Karpas-422 (cell line): ENCODE data around the gene RABGAP1L. TPM values are rescaled to one million over a fixed set of nuclear protein-coding genes. Genes with fewer than 3 reads are reported as not detected.

Experiments used
- DNase-seq: peaks from one replicate; pipeline ENCODE4 v3.0.0-alpha.2; 2015
- H2AFZ ChIP-seq: fragments of 200-600 bp; sonication (generic); 2 replicates; pipeline ENCODE4 v1.6.1; 2014; ENCODE audit warnings: antibody characterized with exemption, low read length, mixed read lengths
- H3K27ac ChIP-seq: fragments of 200-600 bp; sonication (generic); 2 replicates; pipeline ENCODE4 v1.5.1; 2014; ENCODE audit warnings: mild to moderate bottlenecking, low read length, moderate library complexity
- H3K27me3 ChIP-seq: fragments of 200-600 bp; sonication (generic); 2 replicates; pipeline ENCODE4 v1.6.1; 2014; ENCODE audit warnings: low read length, mixed read lengths
- H3K36me3 ChIP-seq: fragments of 200-600 bp; sonication (generic); 2 replicates; pipeline ENCODE4 v1.6.1; 2014; ENCODE audit warnings: low read length, mixed read lengths; ENCODE audit not compliant: insufficient read depth
- H3K4me1 ChIP-seq: fragments of 200-600 bp; sonication (generic); 2 replicates; pipeline ENCODE4 v1.6.1; 2014; ENCODE audit warnings: mild to moderate bottlenecking, low read length, mixed read lengths
- H3K4me2 ChIP-seq: fragments of 200-600 bp; sonication (generic); 2 replicates; pipeline ENCODE4 v1.6.1; 2014; ENCODE audit warnings: low read length, low read depth, mild to moderate bottlenecking; ENCODE audit not compliant: poor library complexity, severe bottlenecking
- H3K4me3 ChIP-seq: fragments of 200-600 bp; sonication (generic); 2 replicates; pipeline ENCODE4 v1.5.1; 2014; ENCODE audit warnings: mild to moderate bottlenecking, antibody characterized with exemption, low read length, mixed read lengths
- H3K79me2 ChIP-seq: fragments of 200-600 bp; sonication (generic); 2 replicates; pipeline ENCODE4 v1.6.1; 2014; ENCODE audit warnings: mild to moderate bottlenecking, low read length, mixed read lengths
- H3K9ac ChIP-seq: fragments of 200-600 bp; sonication (generic); 2 replicates; pipeline ENCODE4 v1.6.0; 2014; ENCODE audit warnings: low read length
- H3K9me2 ChIP-seq: fragments of 200-600 bp; sonication (generic), shearing (Covaris generic); replicated peaks from 2 replicates; pipeline ENCODE4 v1.6.0; 2014; ENCODE audit warnings: mild to moderate bottlenecking, low read length, moderate library complexity; ENCODE audit not compliant: insufficient read depth
- H3K9me3 ChIP-seq: fragments of 300-700, 200-600 bp; sonication (generic); 2 replicates; pipeline ENCODE4 v1.6.1; 2014; ENCODE audit warnings: low read length, mixed read lengths
- H4K20me1 ChIP-seq: fragments of 200-600 bp; sonication (generic); 2 replicates; pipeline ENCODE4 v1.6.1; 2014; ENCODE audit warnings: mild to moderate bottlenecking, antibody characterized with exemption, low read length, low read depth; ENCODE audit not compliant: insufficient read depth
- total RNA-seq: library from RNA; depleted of rRNA; stranded (reverse); fragments of >200 nt; shearing (Covaris generic); gene quantifications from 2 replicates; pipeline ENCODE4 v1.2.3, GENCODE V29; 2014; ENCODE audit warnings: low replicate concordance

RABGAP1L gene
- total RNA-seq, 1 experiment from 2014 or later, result 28.9 TPM

DNA sequence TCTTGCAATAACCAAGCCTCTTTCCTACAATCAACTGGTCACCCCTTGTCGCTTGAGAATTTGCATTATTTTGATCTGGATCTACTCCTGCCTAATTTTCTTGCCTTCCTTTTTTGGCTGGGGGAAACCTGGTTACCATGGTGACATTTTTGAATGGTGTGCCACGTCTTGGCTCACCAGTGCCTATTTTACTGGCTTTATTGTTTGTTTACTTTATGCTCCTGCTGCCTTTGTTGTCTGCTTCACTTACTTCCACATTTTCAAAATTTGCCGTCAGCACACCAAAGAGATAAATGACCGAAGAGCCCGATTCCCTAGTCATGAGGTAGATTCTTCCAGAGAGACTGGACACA lies 289.2 kb downstream of the RABGAP1L start:
- Histone ChIP-seq H3K4me3 (no peak overlapping the region), H2AFZ (no peak overlapping the region), H3K9me2 (no peaks in the 10 kb centered on the region), H4K20me1 (no peaks in the 10 kb centered on the region), H3K27me3 (no peaks in the 10 kb centered on the region), H3K27ac (no peak overlapping the region), H3K9ac (no peak overlapping the region), H3K79me2 (no peaks in the 10 kb centered on the region), H3K9me3 (no peaks in the 10 kb centered on the region), H3K36me3 (no peaks in the 10 kb centered on the region), H3K4me1 (no peaks in the 10 kb centered on the region), H3K4me2 (no peak overlapping the region)
- DNase-seq, result no peak

DNA sequence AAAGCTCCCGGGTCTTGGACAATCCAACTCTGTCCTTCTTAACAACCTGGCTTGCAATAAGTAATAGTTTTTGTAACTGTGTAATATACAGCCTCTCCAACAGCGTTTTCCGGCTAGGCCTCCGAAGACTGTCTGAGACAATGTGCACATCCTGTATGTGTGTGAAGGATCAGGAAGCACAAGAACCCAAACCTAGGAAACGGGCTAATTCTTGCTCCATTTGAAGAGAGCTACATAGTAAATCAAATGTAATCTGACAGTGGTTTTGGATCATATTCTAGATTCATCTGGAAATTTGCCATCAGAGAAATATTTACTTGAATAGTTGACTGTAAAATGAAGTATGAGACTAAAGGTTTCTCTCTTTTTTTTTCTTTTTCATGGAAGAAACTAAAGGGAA lies 289.7 kb downstream of the RABGAP1L start:
- no peaks in the 10 kb centered on the region for H3K9me3 ChIP-seq
- no peak overlapping the region for H3K27ac ChIP-seq
- H3K27me3 ChIP-seq, result no peaks in the 10 kb centered on the region
- H3K4me2 ChIP-seq, result no peak overlapping the region
- no peaks in the 10 kb centered on the region for H4K20me1 ChIP-seq
- no peak overlapping the region for H3K9ac ChIP-seq
- H2AFZ ChIP-seq, result no peak overlapping the region
- no peaks in the 10 kb centered on the region for H3K36me3 ChIP-seq
- no peaks in the 10 kb centered on the region for H3K9me2 ChIP-seq
- no peak for DNase-seq
- H3K4me1 ChIP-seq, result no peaks in the 10 kb centered on the region
- no peaks in the 10 kb centered on the region for H3K79me2 ChIP-seq
- H3K4me3 ChIP-seq, result no peak overlapping the region

- H3K79me2 ChIP-seq, result no peaks in the 10 kb centered on the region
- no peaks in the 10 kb centered on the region for H4K20me1 ChIP-seq
- no peaks in the 10 kb centered on the region for H3K9me2 ChIP-seq
- no peak for DNase-seq
- H2AFZ ChIP-seq, result no peak overlapping the region
- no peaks in the 10 kb centered on the region for H3K36me3 ChIP-seq
- H3K9me3 ChIP-seq, result no peaks in the 10 kb centered on the region
- no peak overlapping the region for H3K4me2 ChIP-seq
- no peaks in the 10 kb centered on the region for H3K27me3 ChIP-seq
- no peak overlapping the region for H3K27ac ChIP-seq
- no peak overlapping the region for H3K9ac ChIP-seq
- no peak overlapping the region for H3K4me3 ChIP-seq
- no peaks in the 10 kb centered on the region for H3K4me1 ChIP-seq
These were observed 292.1 kb downstream of the RABGAP1L start for GRCh38 chr1:174451408-174451807.

GRCh38 chr1:174465855-174466254 lies 306.5 kb downstream of the RABGAP1L start:
- H4K20me1 ChIP-seq, result no peaks in the 10 kb centered on the region
- no peak for DNase-seq
- H3K4me3 ChIP-seq, result no peak overlapping the region
- no peaks in the 10 kb centered on the region for H3K9me2 ChIP-seq
- no peaks in the 10 kb centered on the region for H3K27me3 ChIP-seq
- H2AFZ ChIP-seq, result no peak overlapping the region
- H3K79me2 ChIP-seq, result no peaks in the 10 kb centered on the region
- no peaks in the 10 kb centered on the region for H3K4me1 ChIP-seq
- no peaks in the 10 kb centered on the region for H3K36me3 ChIP-seq
- H3K27ac ChIP-seq, result no peak overlapping the region
- H3K4me2 ChIP-seq, result no peak overlapping the region
- H3K9me3 ChIP-seq, result no peaks in the 10 kb centered on the region
- no peak overlapping the region for H3K9ac ChIP-seq

- H3K27me3 ChIP-seq, result no peaks in the 10 kb centered on the region
- no peaks in the 10 kb centered on the region for H3K4me1 ChIP-seq
- no peak overlapping the region for H3K9ac ChIP-seq
- no peak overlapping the region for H2AFZ ChIP-seq
- DNase-seq, result no peak
- no peak overlapping the region for H3K4me2 ChIP-seq
- no peak overlapping the region for H3K27ac ChIP-seq
- H4K20me1 ChIP-seq, result no peaks in the 10 kb centered on the region
- no peaks in the 10 kb centered on the region for H3K36me3 ChIP-seq
- no peaks in the 10 kb centered on the region for H3K9me2 ChIP-seq
- H3K4me3 ChIP-seq, result no peak overlapping the region
- no peaks in the 10 kb centered on the region for H3K79me2 ChIP-seq
- H3K9me3 ChIP-seq, result no peaks in the 10 kb centered on the region
These were observed 307.3 kb downstream of the RABGAP1L start for GRCh38 chr1:174466607-174467006.

- Histone ChIP-seq H3K9me3 (no peaks in the 10 kb centered on the region), H3K4me2 (no peak overlapping the region), H3K79me2 (no peaks in the 10 kb centered on the region), H3K9me2 (no peaks in the 10 kb centered on the region), H3K9ac (no peak overlapping the region), H3K4me1 (no peaks in the 10 kb centered on the region), H3K4me3 (no peak overlapping the region), H3K36me3 (no peaks in the 10 kb centered on the region), H2AFZ (no peak overlapping the region), H3K27ac (no peak overlapping the region), H3K27me3 (no peaks in the 10 kb centered on the region), H4K20me1 (no peaks in the 10 kb centered on the region)
- DNase-seq, result no peak
These were observed 309.7 kb downstream of the RABGAP1L start for GRCh38 chr1:174469052-174469451.

GRCh38 chr1:174469687-174470086 lies 310.4 kb downstream of the RABGAP1L start:
- Histone ChIP-seq H3K4me2 (no peak overlapping the region), H3K79me2 (no peaks in the 10 kb centered on the region), H3K27ac (no peak overlapping the region), H4K20me1 (no peaks in the 10 kb centered on the region), H3K9ac (no peak overlapping the region), H3K27me3 (no peaks in the 10 kb centered on the region), H3K9me3 (no peaks in the 10 kb centered on the region), H3K4me1 (no peaks in the 10 kb centered on the region), H2AFZ (no peak overlapping the region), H3K9me2 (no peaks in the 10 kb centered on the region), H3K4me3 (no peak overlapping the region), H3K36me3 (no peaks in the 10 kb centered on the region)
- DNase-seq, result no peak

DNA sequence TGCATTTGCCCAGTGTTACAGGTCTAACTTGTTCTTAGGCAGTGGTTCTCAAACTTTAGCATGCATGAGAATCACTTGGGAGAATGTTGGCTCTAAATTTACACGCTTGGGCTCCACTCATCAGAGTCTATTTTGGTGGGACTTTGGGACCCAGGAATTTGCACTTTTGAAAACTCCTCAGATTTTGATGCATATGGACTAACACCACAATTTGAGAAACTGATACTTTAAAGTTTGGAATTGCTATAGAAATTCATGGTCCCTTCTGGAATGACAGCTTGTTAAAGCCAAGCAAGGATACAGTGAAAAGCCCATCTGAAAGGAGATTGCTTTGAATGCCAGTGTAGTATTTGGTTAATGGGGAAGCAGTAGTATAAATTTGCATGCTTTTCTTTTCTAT lies 320.0 kb downstream of the RABGAP1L start:
- no peak overlapping the region for H3K27ac ChIP-seq
- no peak for DNase-seq
- no peaks in the 10 kb centered on the region for H4K20me1 ChIP-seq
- H3K9ac ChIP-seq, result no peak overlapping the region
- no peaks in the 10 kb centered on the region for H3K79me2 ChIP-seq
- no peaks in the 10 kb centered on the region for H3K9me3 ChIP-seq
- H2AFZ ChIP-seq, result no peak overlapping the region
- H3K9me2 ChIP-seq, result no peaks in the 10 kb centered on the region
- H3K4me1 ChIP-seq, result no peaks in the 10 kb centered on the region
- no peak overlapping the region for H3K4me2 ChIP-seq
- no peaks in the 10 kb centered on the region for H3K36me3 ChIP-seq
- H3K4me3 ChIP-seq, result no peak overlapping the region
- H3K27me3 ChIP-seq, result no peaks in the 10 kb centered on the region

DNA sequence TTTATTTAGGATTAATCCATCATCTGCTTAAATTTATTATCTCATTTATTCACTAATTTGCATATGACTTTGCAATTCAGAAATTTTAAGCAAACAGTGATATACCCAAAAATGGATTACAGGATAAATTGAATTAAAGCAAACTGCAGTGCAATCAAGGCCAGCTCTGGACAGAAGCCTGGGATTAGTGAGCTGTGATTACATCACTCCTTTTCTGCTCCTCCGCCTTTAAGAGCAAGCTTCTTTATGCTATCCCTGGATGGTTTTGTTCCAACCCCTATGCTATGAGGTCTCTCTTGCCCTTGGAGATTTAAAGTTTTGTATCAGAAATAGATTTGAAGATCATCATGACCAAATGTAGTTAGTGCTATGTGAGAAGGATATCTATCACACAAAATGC lies 321.0 kb downstream of the RABGAP1L start:
- no peak for DNase-seq
- Histone ChIP-seq H3K4me3 (no peak overlapping the region), H3K4me1 (no peaks in the 10 kb centered on the region), H3K79me2 (no peaks in the 10 kb centered on the region), H3K27ac (no peak overlapping the region), H3K9me2 (no peaks in the 10 kb centered on the region), H3K27me3 (no peaks in the 10 kb centered on the region), H3K4me2 (no peak overlapping the region), H3K9ac (no peak overlapping the region), H2AFZ (no peak overlapping the region), H3K9me3 (no peaks in the 10 kb centered on the region), H3K36me3 (no peaks in the 10 kb centered on the region), H4K20me1 (no peaks in the 10 kb centered on the region)
